Central memory CD8-positive, alpha-beta T cell (primary cell): ENCODE data around the gene ORC4.

Experiments used
- ATAC-seq: fragments of 150-1000 bp; cut with Tn5 transposase; replicated peaks from 2 replicates; pipeline ENCODE4 v1.10.0; 2022; ENCODE audit warnings: mild to moderate bottlenecking, moderate FRiP score, moderate number of reproducible peaks; ENCODE audit not compliant: poor library complexity, severe bottlenecking; ENCODE audit errors: extremely low read depth
- DNase-seq, 2 donors: peaks; one replicate each; pipeline ENCODE4 v3.0.0; 2021; ENCODE audit warnings: low spot score in 2 of 2
- H3K27ac Mint-ChIP-seq: one replicate; pipeline ENCODE4 v1.8.0; 2022; ENCODE audit warnings: low read depth, mild to moderate bottlenecking, moderate library complexity, mixed read lengths
- H3K27me3 Mint-ChIP-seq: one replicate; pipeline ENCODE4 v1.8.0; 2022; ENCODE audit warnings: mixed read lengths
- H3K36me3 Mint-ChIP-seq: one replicate; pipeline ENCODE4 v1.8.0; 2022; ENCODE audit warnings: mild to moderate bottlenecking, moderate library complexity, mixed read lengths; ENCODE audit not compliant: insufficient read depth
- H3K4me1 Mint-ChIP-seq: one replicate; pipeline ENCODE4 v1.8.0; 2022; ENCODE audit warnings: mixed read lengths
- H3K4me3 Mint-ChIP-seq: one replicate; pipeline ENCODE4 v1.8.0; 2022; ENCODE audit warnings: mild to moderate bottlenecking, moderate library complexity, mixed read lengths
- H3K9me3 Mint-ChIP-seq: one replicate; pipeline ENCODE4 v1.8.0; 2022; ENCODE audit warnings: mixed read lengths

The ORC4 gene

GRCh38 chr2:148020111-148021058 lies at the start of gene ORC4:
TSS of gene ORC4 (minus strand) at chr2:148020737. CDS start at chr2:147975958, 44,779 bp downstream.
- Mint-ChIP-seq H3K4me1 (peaks cover 61% of the 10 kb centered on the region), H3K27me3 (no peaks in the 10 kb centered on the region), H3K36me3 (peaks cover 15% of the 10 kb centered on the region), H3K27ac (peak within 1 kb of the TSS; percentile 95), H3K9me3 (no peaks in the 10 kb centered on the region), H3K4me3 (peak within 1 kb of the TSS; percentile 93)
- ATAC-seq (peak; percentile 84), DNase-seq (peak; percentile 78 to 91)

GRCh38 chr2:148067801-148068200 lies 47.3 kb upstream of the ORC4 start:
- peaks cover 1% of the 10 kb centered on the region for H3K36me3 Mint-ChIP-seq
- no peak overlapping the region for H3K27ac Mint-ChIP-seq
- no peak for ATAC-seq
- no peaks in the 10 kb centered on the region for H3K9me3 Mint-ChIP-seq
- no peak overlapping the region for H3K4me3 Mint-ChIP-seq
- DNase-seq = no peak
- peaks cover 11% of the 10 kb centered on the region for H3K4me1 Mint-ChIP-seq
- no peaks in the 10 kb centered on the region for H3K27me3 Mint-ChIP-seq

- Mint-ChIP-seq H3K27me3 (no peaks in the 10 kb centered on the region), H3K36me3 (peaks cover 1% of the 10 kb centered on the region), H3K4me3 (no peak overlapping the region), H3K4me1 (peaks cover 11% of the 10 kb centered on the region), H3K9me3 (no peaks in the 10 kb centered on the region), H3K27ac (no peak overlapping the region)
- no peak for DNase-seq
- ATAC-seq = no peak
Observed at GRCh38 chr2:148065936-148066335, 45.4 kb upstream of the ORC4 start.

GRCh38 chr2:148063633-148064032 lies 43.1 kb upstream of the ORC4 start:
- H3K4me3 Mint-ChIP-seq = no peak overlapping the region
- ATAC-seq (no peak), DNase-seq (no peak)
- no peaks in the 10 kb centered on the region for H3K27me3 Mint-ChIP-seq
- H3K4me1 Mint-ChIP-seq = peaks cover 5% of the 10 kb centered on the region
- no peaks in the 10 kb centered on the region for H3K9me3 Mint-ChIP-seq
- no peak overlapping the region for H3K27ac Mint-ChIP-seq
- peaks cover 4% of the 10 kb centered on the region for H3K36me3 Mint-ChIP-seq

GRCh38 chr2:148058641-148059040 lies 38.1 kb upstream of the ORC4 start:
- Mint-ChIP-seq H3K27me3 (no peaks in the 10 kb centered on the region), H3K27ac (no peak overlapping the region), H3K9me3 (no peaks in the 10 kb centered on the region), H3K36me3 (peaks cover 5% of the 10 kb centered on the region), H3K4me1 (peaks cover 5% of the 10 kb centered on the region), H3K4me3 (no peak overlapping the region)
- ATAC-seq (no peak), DNase-seq (no peak)

GRCh38 chr2:148052687-148053086 lies 32.1 kb upstream of the ORC4 start:
- Mint-ChIP-seq H3K4me1 (peaks cover 49% of the 10 kb centered on the region), H3K27ac (no peak overlapping the region), H3K27me3 (no peaks in the 10 kb centered on the region), H3K36me3 (peaks cover 5% of the 10 kb centered on the region), H3K4me3 (no peak overlapping the region), H3K9me3 (no peaks in the 10 kb centered on the region)
- ATAC-seq = no peak
- DNase-seq = no peak

GRCh38 chr2:148049284-148049683 lies 28.7 kb upstream of the ORC4 start:
- H3K9me3 Mint-ChIP-seq = no peaks in the 10 kb centered on the region
- no peak overlapping the region for H3K4me3 Mint-ChIP-seq
- no peaks in the 10 kb centered on the region for H3K27me3 Mint-ChIP-seq
- H3K36me3 Mint-ChIP-seq = peaks cover 2% of the 10 kb centered on the region
- peaks cover 60% of the 10 kb centered on the region for H3K4me1 Mint-ChIP-seq
- DNase-seq = no peak
- H3K27ac Mint-ChIP-seq = no peak overlapping the region
- no peak for ATAC-seq

GRCh38 chr2:148048475-148049221 lies 28.1 kb upstream of the ORC4 start:
- Mint-ChIP-seq H3K4me3 (no peak overlapping the region), H3K9me3 (no peaks in the 10 kb centered on the region), H3K4me1 (peaks cover 60% of the 10 kb centered on the region), H3K36me3 (peaks cover 2% of the 10 kb centered on the region), H3K27me3 (no peaks in the 10 kb centered on the region), H3K27ac (no peak overlapping the region)
- ATAC-seq (no peak), DNase-seq (no peak)

GRCh38 chr2:148046802-148047201 lies 26.3 kb upstream of the ORC4 start:
- Mint-ChIP-seq H3K27ac (peak overlapping the region; percentile 12), H3K36me3 (no peaks in the 10 kb centered on the region), H3K4me1 (peaks cover 46% of the 10 kb centered on the region), H3K27me3 (no peaks in the 10 kb centered on the region), H3K9me3 (no peaks in the 10 kb centered on the region), H3K4me3 (no peak overlapping the region)
- ATAC-seq (no peak), DNase-seq (no peak)

GRCh38 chr2:148044322-148044721 lies 23.8 kb upstream of the ORC4 start:
- no peak overlapping the region for H3K4me3 Mint-ChIP-seq
- no peak overlapping the region for H3K27ac Mint-ChIP-seq
- H3K27me3 Mint-ChIP-seq = no peaks in the 10 kb centered on the region
- DNase-seq = no peak
- H3K36me3 Mint-ChIP-seq = no peaks in the 10 kb centered on the region
- H3K9me3 Mint-ChIP-seq = no peaks in the 10 kb centered on the region
- peaks cover 34% of the 10 kb centered on the region for H3K4me1 Mint-ChIP-seq
- no peak for ATAC-seq

GRCh38 chr2:148042219-148042618 lies 21.7 kb upstream of the ORC4 start:
- Mint-ChIP-seq H3K4me3 (no peak overlapping the region), H3K4me1 (peaks cover 17% of the 10 kb centered on the region), H3K36me3 (no peaks in the 10 kb centered on the region), H3K9me3 (no peaks in the 10 kb centered on the region), H3K27me3 (no peaks in the 10 kb centered on the region), H3K27ac (no peak overlapping the region)
- DNase-seq = no peak
- no peak for ATAC-seq

- no peak for ATAC-seq
- H3K27ac Mint-ChIP-seq = no peak overlapping the region
- peaks cover 6% of the 10 kb centered on the region for H3K4me1 Mint-ChIP-seq
Observed at GRCh38 chr2:148039783-148040182, 19.2 kb upstream of the ORC4 start.

GRCh38 chr2:148032215-148032614 lies 11.7 kb upstream of the ORC4 start:
- Mint-ChIP-seq H3K27me3 (no peaks in the 10 kb centered on the region), H3K9me3 (no peaks in the 10 kb centered on the region), H3K4me3 (no peak overlapping the region), H3K36me3 (no peaks in the 10 kb centered on the region), H3K27ac (no peak overlapping the region), H3K4me1 (peaks cover 17% of the 10 kb centered on the region)
- ATAC-seq (no peak), DNase-seq (no peak)

More at GRCh38 chr2:148039783-148040182, 19.2 kb upstream of the ORC4 start:
- Mint-ChIP-seq H3K36me3 (no peaks in the 10 kb centered on the region), H3K4me3 (no peak overlapping the region), H3K27me3 (no peaks in the 10 kb centered on the region), H3K9me3 (no peaks in the 10 kb centered on the region)
- no peak for DNase-seq
